Uterus (tissue), 4 donors: ENCODE measurements around the gene LCN6. TPM values are rescaled to one million over a fixed set of nuclear protein-coding genes. Genes with fewer than 3 reads are reported as not detected.
A peak's percentile ranks its signal among the peaks of the same experiment; 100 is the strongest.

ENCODE experiments used
- DNase-seq, 2 donors: peaks; one replicate each; pipeline ENCODE4 v3.0.0-alpha.2; 2019 to 2020
- H3K27ac ChIP-seq, 2 donors: fragments of 200-600 bp; sonication (generic); 1 replicate in 1 of 2; 2 replicates in 1 of 2; pipeline ENCODE4 v1.5.1; 2016 to 2018
- H3K27me3 ChIP-seq, 2 donors: fragments of 200-600 bp; sonication (generic); one replicate each; pipeline ENCODE4 v1.5.1; 2018 to 2019; ENCODE audit warnings: control low read depth in 1 of 2
- H3K36me3 ChIP-seq, 2 donors: fragments of 200-600 bp; sonication (generic); one replicate each; pipeline ENCODE4 v1.5.1; 2019; ENCODE audit warnings: control low read depth in 1 of 2
- H3K4me1 ChIP-seq, 2 donors: fragments of 200-600 bp; sonication (generic); one replicate each; pipeline ENCODE4 v1.5.1; 2018 to 2019; ENCODE audit warnings: control low read depth in 1 of 2
- H3K4me3 ChIP-seq, 2 donors: fragments of 200-600 bp; sonication (generic); 1 replicate in 1 of 2; 2 replicates in 1 of 2; pipeline ENCODE4 v1.5.1; 2018 to 2019; ENCODE audit warnings: mild to moderate bottlenecking in 1 of 2
- H3K9me3 ChIP-seq, 2 donors: fragments of 200-600 bp; sonication (generic); one replicate each; pipeline ENCODE4 v1.5.1; 2019; ENCODE audit warnings: control low read depth in 1 of 2
- POLR2A ChIP-seq, 2 donors: fragments of 450-650 bp; IDR thresholded peaks; one replicate each; pipeline ENCODE4 v1.6.1; 2016; ENCODE audit warnings: antibody characterized with exemption in 2 of 2, mild to moderate bottlenecking in 1 of 2, moderate library complexity in 1 of 2
- intact Hi-C: fragments of 100-400 bp; cut with DNase I; formaldehyde crosslinking; loops from one replicate; pipeline ENCODE4 v1.15.1; 2023; ENCODE audit warnings: low total_unique reads
- total RNA-seq, 4 donors: library from RNA; depleted of rRNA in 3 of 4; stranded (reverse); fragments of >200 nt in 3 of 4; gene quantifications; one replicate each; pipeline versions ENCODE4 v1.1.0 to v1.2.4, GENCODE V29; 2014 to 2023
- TF ChIP-seq, protein P1 (sequence below), 4 experiments: fragments of 200-600 bp in 2 of 4; fragments of 450-650 bp in 2 of 4; sonication (generic) in 2 of 4; IDR thresholded peaks; one replicate each; pipeline ENCODE4 v1.5.1; 2016 to 2019; ENCODE audit warnings: antibody characterized with exemption in 4 of 4, mild to moderate bottlenecking in 2 of 4, moderate library complexity in 1 of 4
- donor health status: DM: yes; HTN: yes; CAD: no.

The LCN6 gene
- total RNA-seq, 4 donors from 2014 or later = 1.2 to 164 (median 89.7) TPM

DNA sequence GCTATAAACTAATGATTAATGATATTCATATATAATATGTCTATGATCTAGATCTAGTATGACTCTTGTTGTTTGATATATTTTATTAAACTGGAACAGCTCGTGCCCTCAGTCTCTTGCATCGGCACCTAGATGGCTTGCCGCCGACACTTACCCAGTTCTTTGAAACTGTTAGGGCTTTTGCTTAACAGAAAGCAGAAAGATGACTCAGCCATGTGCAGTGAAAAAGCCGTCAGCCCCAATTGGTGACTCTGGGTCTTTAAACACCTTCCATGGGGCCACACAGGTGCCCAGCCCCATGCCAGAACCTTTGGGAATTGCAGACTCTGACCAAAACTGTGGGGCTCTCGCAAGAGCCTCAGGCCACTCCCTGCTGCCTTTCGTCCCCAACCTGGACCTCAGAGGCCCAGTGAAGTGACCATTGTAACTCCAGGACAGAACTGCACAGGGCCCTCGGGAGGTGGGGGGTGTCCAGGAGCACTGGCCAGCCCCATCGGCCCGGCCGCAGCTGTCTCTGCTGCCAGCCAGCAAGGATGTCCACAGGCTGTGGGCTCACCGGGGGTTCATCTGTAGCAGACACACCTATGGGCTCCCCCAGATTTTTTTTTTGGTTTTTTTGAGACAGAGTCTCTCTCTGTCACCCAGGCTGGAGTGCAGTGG, 13.4 kb downstream of the LCN6 start:
- intact Hi-C loops = no loop called here
- no peak overlapping the region for H3K4me3 ChIP-seq
- TF ChIP-seq, protein P1, sequence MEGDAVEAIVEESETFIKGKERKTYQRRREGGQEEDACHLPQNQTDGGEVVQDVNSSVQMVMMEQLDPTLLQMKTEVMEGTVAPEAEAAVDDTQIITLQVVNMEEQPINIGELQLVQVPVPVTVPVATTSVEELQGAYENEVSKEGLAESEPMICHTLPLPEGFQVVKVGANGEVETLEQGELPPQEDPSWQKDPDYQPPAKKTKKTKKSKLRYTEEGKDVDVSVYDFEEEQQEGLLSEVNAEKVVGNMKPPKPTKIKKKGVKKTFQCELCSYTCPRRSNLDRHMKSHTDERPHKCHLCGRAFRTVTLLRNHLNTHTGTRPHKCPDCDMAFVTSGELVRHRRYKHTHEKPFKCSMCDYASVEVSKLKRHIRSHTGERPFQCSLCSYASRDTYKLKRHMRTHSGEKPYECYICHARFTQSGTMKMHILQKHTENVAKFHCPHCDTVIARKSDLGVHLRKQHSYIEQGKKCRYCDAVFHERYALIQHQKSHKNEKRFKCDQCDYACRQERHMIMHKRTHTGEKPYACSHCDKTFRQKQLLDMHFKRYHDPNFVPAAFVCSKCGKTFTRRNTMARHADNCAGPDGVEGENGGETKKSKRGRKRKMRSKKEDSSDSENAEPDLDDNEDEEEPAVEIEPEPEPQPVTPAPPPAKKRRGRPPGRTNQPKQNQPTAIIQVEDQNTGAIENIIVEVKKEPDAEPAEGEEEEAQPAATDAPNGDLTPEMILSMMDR (IDR thresholded peaks at IDR 0.05) = no peak
- TF ChIP-seq POLR2A (IDR thresholded peaks at IDR 0.05) = no peak

GRCh38 chr9:136733611-136734010, 14.7 kb downstream of the LCN6 start:
- Histone ChIP-seq H3K4me3 (no peak overlapping the region), H3K36me3 (no peaks in the 10 kb centered on the region), H3K27ac (no peak overlapping the region), H3K4me1 (no peaks in the 10 kb centered on the region), H3K9me3 (no peaks in the 10 kb centered on the region), H3K27me3 (no peaks in the 10 kb centered on the region)
- no peak for TF ChIP-seq POLR2A (IDR thresholded peaks at IDR 0.05)
- TF ChIP-seq, protein P1 (IDR thresholded peaks at IDR 0.05) = no peak
- DNase-seq = no peak
- intact Hi-C loops = no loop called here

More for the DNA sequence above, 13.4 kb downstream of the LCN6 start:
- no peaks in the 10 kb centered on the region for H3K4me1 ChIP-seq
- H3K36me3 ChIP-seq = no peaks in the 10 kb centered on the region
- no peaks in the 10 kb centered on the region for H3K9me3 ChIP-seq
- no peak overlapping the region for H3K27ac ChIP-seq
- no peak for DNase-seq
- no peaks in the 10 kb centered on the region for H3K27me3 ChIP-seq

- no peaks in the 10 kb centered on the region for H3K4me1 ChIP-seq
- TF ChIP-seq, protein P1 (IDR thresholded peaks at IDR 0.05) = no peak
- TF ChIP-seq POLR2A (IDR thresholded peaks at IDR 0.05) = no peak
- H3K9me3 ChIP-seq = no peaks in the 10 kb centered on the region
- no peak for DNase-seq
- H3K27ac ChIP-seq = no peak overlapping the region
- no peaks in the 10 kb centered on the region for H3K27me3 ChIP-seq
- intact Hi-C loops = no loop called here
- no peaks in the 10 kb centered on the region for H3K36me3 ChIP-seq
- no peak overlapping the region for H3K4me3 ChIP-seq
Observed at GRCh38 chr9:136732444-136733178, 15.7 kb downstream of the LCN6 start.

DNA sequence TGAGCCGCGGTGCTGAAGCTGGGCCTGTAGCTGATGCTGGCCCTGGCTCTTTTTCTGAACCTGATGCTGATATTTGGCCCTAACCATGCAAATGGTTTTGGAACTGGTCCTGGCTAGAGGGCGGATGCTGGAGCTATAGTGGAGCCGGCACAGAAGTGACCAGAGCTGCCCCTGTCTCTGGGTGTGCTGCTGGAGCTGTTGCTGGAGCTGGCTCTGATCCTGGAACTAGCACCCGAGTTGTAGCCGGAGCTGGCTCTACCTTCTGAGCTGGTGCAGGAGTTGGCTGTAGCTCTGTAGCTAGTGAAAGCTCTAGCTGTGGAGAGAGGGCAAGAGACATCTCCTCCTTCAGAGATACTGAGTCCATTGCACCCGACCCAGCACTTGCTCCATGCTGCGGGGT, 18.4 kb downstream of the LCN6 start:
- intact Hi-C loops = no loop called here
- DNase-seq = no peak
- H3K27ac ChIP-seq = no peak overlapping the region
- TF ChIP-seq, protein P1 (IDR thresholded peaks at IDR 0.05) = no peak
- TF ChIP-seq POLR2A (IDR thresholded peaks at IDR 0.05) = no peak
- H3K27me3 ChIP-seq = no peaks in the 10 kb centered on the region
- H3K4me3 ChIP-seq = no peak overlapping the region
- H3K36me3 ChIP-seq = no peaks in the 10 kb centered on the region
- H3K4me1 ChIP-seq = peaks cover 0 to 13% of the 10 kb centered on the region in 2 donors
- no peaks in the 10 kb centered on the region for H3K9me3 ChIP-seq

GRCh38 chr9:136729144-136729543, 19.2 kb downstream of the LCN6 start:
- Histone ChIP-seq H3K36me3 (no peaks in the 10 kb centered on the region), H3K9me3 (no peaks in the 10 kb centered on the region), H3K4me1 (peaks cover 0 to 13% of the 10 kb centered on the region in 2 donors), H3K4me3 (peak overlapping the region in 1 of 2 donors; percentile 57), H3K27ac (no peak overlapping the region), H3K27me3 (no peaks in the 10 kb centered on the region)
- DNase-seq = no peak
- intact Hi-C loops = no loop called here
- TF ChIP-seq, protein P1 (IDR thresholded peaks at IDR 0.05) = no peak
- no peak for TF ChIP-seq POLR2A (IDR thresholded peaks at IDR 0.05)
